NCI-H2107 treated with DMSO at 0.1 percent for 48 hours (cell line): ENCODE data around the gene PRSS56.
"Not testable (repeated sequence)": the region's sequence is repeated elsewhere in the genome, so short reads cannot be mapped to it uniquely, and the experiment has no call there.

ENCODE experiments used
- DNase-seq: peaks from one replicate; lab custom pipeline; 2025; ENCODE audit not compliant: unreplicated experiment; lab: John Stamatoyannopoulos, UW

Gene PRSS56

GRCh38 chr2:232569541-232569940 is 49.4 kb downstream of the PRSS56 start:
- DNase-seq = no peak

- not testable (repeated sequence) for DNase-seq
Measured at GRCh38 chr2:232570481-232570880, 50.3 kb downstream of the PRSS56 start.

GRCh38 chr2:232571026-232571474 is 50.9 kb downstream of the PRSS56 start:
- no peak for DNase-seq

GRCh38 chr2:232573042-232573441 is 52.9 kb downstream of the PRSS56 start:
- DNase-seq = no peak

GRCh38 chr2:232573771-232574435 is 53.7 kb downstream of the PRSS56 start:
- DNase-seq = no peak

GRCh38 chr2:232574674-232575403 is 54.7 kb downstream of the PRSS56 start:
- DNase-seq = no peak
